Spleen (tissue), 11 donors: ENCODE measurements around the gene CTNNA2. TPM values are rescaled to one million over a fixed set of nuclear protein-coding genes. Genes with fewer than 3 reads are reported as not detected.

Source experiments
- DNase-seq: peaks from one replicate; pipeline ENCODE4 v3.0.0-alpha.2; 2020
- H3K27ac ChIP-seq, 8 donors: fragments of 200-600 bp; sonication (generic) in 7 of 8; 1 replicate in 4 of 8; 2 replicates in 4 of 8; pipeline versions ENCODE4 v1.5.0 to v1.8.0; 2016 to 2021; ENCODE audit warnings: inconsistent platforms in 4 of 8, mild to moderate bottlenecking in 4 of 8, moderate library complexity in 1 of 8
- H3K27me3 ChIP-seq, 7 donors: fragments of 200-600 bp; sonication (generic) in 6 of 7; replicated peaks in 1 of 7; 1 replicate in 4 of 7; 2 replicates in 3 of 7; pipeline versions ENCODE4 v1.5.0 to v1.8.0; 2016 to 2021; ENCODE audit warnings: inconsistent platforms in 3 of 7, mild to moderate bottlenecking in 1 of 7
- H3K36me3 ChIP-seq, 6 donors: fragments of 200-600 bp; sonication (generic) in 5 of 6; 1 replicate in 4 of 6; 2 replicates in 2 of 6; pipeline versions ENCODE4 v1.5.0 to v1.8.0; 2016 to 2021; ENCODE audit warnings: inconsistent platforms in 2 of 6
- H3K4me1 ChIP-seq, 6 donors: fragments of 200-600 bp; sonication (generic) in 5 of 6; 1 replicate in 3 of 6; 2 replicates in 3 of 6; pipeline versions ENCODE4 v1.5.0 to v1.8.0; 2016 to 2021; ENCODE audit warnings: inconsistent platforms in 3 of 6
- H3K4me3 ChIP-seq, 8 donors: fragments of 200-600 bp; sonication (generic) in 7 of 8; 1 replicate in 4 of 8; 2 replicates in 4 of 8; pipeline versions ENCODE4 v1.5.0 to v1.8.0; 2016 to 2021; ENCODE audit warnings: inconsistent platforms in 4 of 8, mild to moderate bottlenecking in 4 of 8, moderate library complexity in 2 of 8
- H3K9me3 ChIP-seq, 8 donors: fragments of 200-600 bp; sonication (generic) in 7 of 8; 1 replicate in 4 of 8; 2 replicates in 4 of 8; pipeline versions ENCODE4 v1.5.0 to v1.8.0; 2016 to 2021; ENCODE audit warnings: inconsistent platforms in 4 of 8
- CTCF ChIP-seq, 11 experiments: fragments of 200-600 bp in 7 of 11; fragments of 450-650 bp in 4 of 11; sonication (generic) in 4 of 11; IDR thresholded peaks in 8 of 11; conservative IDR thresholded peaks in 3 of 11; 1 replicate in 7 of 11; 2 replicates in 4 of 11; pipeline versions ENCODE4 v1.4.0 to v1.8.0; 2016 to 2021; ENCODE audit warnings: antibody characterized with exemption in 11 of 11, inconsistent platforms in 4 of 11, mild to moderate bottlenecking in 1 of 11
- POLR2A ChIP-seq, 3 donors: fragments of 450-650 bp; IDR thresholded peaks; one replicate each; pipeline ENCODE4 v1.5.1; 2017; ENCODE audit warnings: antibody characterized with exemption in 3 of 3, mild to moderate bottlenecking in 1 of 3
- POLR2AphosphoS5 ChIP-seq, 3 donors: sonication (generic); formaldehyde crosslinking; IDR thresholded peaks; one replicate each; pipeline ENCODE4 v1.5.1; 2017; ENCODE audit warnings: antibody characterized with exemption in 3 of 3
- WGBS, 5 donors: extraction: QIAGEN DNeasy Blood & Tissue Kit in 3 of 5; methylation state at CpG; one replicate each; pipeline versions ENCODE4 v1.1.5 to v1.1.7; 2013 to 2018; 5-methylcytosine and 5-hydroxymethylcytosine counted together
- intact Hi-C: fragments of 100-400 bp; cut with DNase I; formaldehyde crosslinking; loops from one replicate; pipeline ENCODE4 v1.15.0; 2023; ENCODE audit warnings: low total_unique reads
- polyA plus RNA-seq, 3 donors: library from polyadenylated mRNA; stranded (reverse); fragments of 200-250 nt; gene quantifications; one replicate each; pipeline ENCODE4 v1.2.1, GENCODE V29; 2013
- total RNA-seq, 7 donors: library from RNA; depleted of rRNA in 3 of 7; stranded (reverse); fragments of >200 nt in 3 of 7; fragmentation: NEBNext Ultra II Directional in 4 of 7; extraction: Animal tissue kit (Norgen Biotek cat#: 25700) in 4 of 7; gene quantifications; one replicate each; pipeline versions ENCODE4 v1.1.0 to v1.2.1, GENCODE V29; 2016 to 2021
- donor health status: healthy with polysubstance abuse.
- donor health status: DM: no; HTN: no; CAD: no; lungs with moderate emphysema.
- donor health status: DM: no; HTN: no; CAD: no.
- donor health status: Bipolar disorder and iron deficiency.
- donor health status: healthy.
- donor health status: DM: no; HTN: no; CAD: no.
- donor health status: DM: yes; HTN: yes; CAD: no.

The CTNNA2 gene
- total and polyA plus RNA-seq, 10 donors = not detected

- TF ChIP-seq POLR2A (IDR thresholded peaks at IDR 0.05) (no peak), POLR2AphosphoS5 (IDR thresholded peaks at IDR 0.05) (no peak), CTCF (IDR thresholded peaks at IDR 0.05 in 8 of 11, conservative IDR thresholded peaks at IDR 0.05 in 3 of 11) (no peak)
- intact Hi-C loops = no loop called here
- no peak overlapping the region for H3K4me3 ChIP-seq
- peaks cover 0 to 3% (median 0%) of the 10 kb centered on the region in 8 donors for H3K9me3 ChIP-seq
- no peak overlapping the region for H3K27ac ChIP-seq
- 66 to 76% (median 73%) methylated on average over 3 of the region's 3 CpGs for WGBS, 5 donors
- H3K4me1 ChIP-seq = no peaks in the 10 kb centered on the region
- no peaks in the 10 kb centered on the region for H3K36me3 ChIP-seq
- H3K27me3 ChIP-seq = no peaks in the 10 kb centered on the region
- no peak for DNase-seq
These were observed 948.8 kb downstream of the CTNNA2 start for GRCh38 chr2:80461505-80462197.

GRCh38 chr2:80462654-80463053 lies 949.8 kb downstream of the CTNNA2 start:
- TF ChIP-seq POLR2A (IDR thresholded peaks at IDR 0.05) = no peak
- TF ChIP-seq POLR2AphosphoS5 (IDR thresholded peaks at IDR 0.05) = no peak
- TF ChIP-seq CTCF (IDR thresholded peaks at IDR 0.05 in 8 of 11, conservative IDR thresholded peaks at IDR 0.05 in 3 of 11) = no peak
- Histone ChIP-seq H3K9me3 (peaks cover 0 to 3% (median 0%) of the 10 kb centered on the region in 8 donors), H3K36me3 (no peaks in the 10 kb centered on the region), H3K4me1 (no peaks in the 10 kb centered on the region), H3K4me3 (no peak overlapping the region), H3K27me3 (no peaks in the 10 kb centered on the region), H3K27ac (no peak overlapping the region)
- intact Hi-C loops = no loop called here
- no peak for DNase-seq
- WGBS, 5 donors = 58 to 74% (median 66%) methylated on average over 8 of the region's 8 CpGs

- Histone ChIP-seq H3K27ac (no peak overlapping the region), H3K4me1 (no peaks in the 10 kb centered on the region), H3K27me3 (no peaks in the 10 kb centered on the region), H3K4me3 (no peak overlapping the region), H3K9me3 (peaks cover 0 to 3% (median 0%) of the 10 kb centered on the region in 8 donors), H3K36me3 (no peaks in the 10 kb centered on the region)
- intact Hi-C loops = no loop called here
- 0 to 85% (median 79%) methylated on average over 1 of the region's 1 CpG for WGBS, 5 donors
- TF ChIP-seq POLR2A (IDR thresholded peaks at IDR 0.05) (no peak), POLR2AphosphoS5 (IDR thresholded peaks at IDR 0.05) (no peak), CTCF (IDR thresholded peaks at IDR 0.05 in 8 of 11, conservative IDR thresholded peaks at IDR 0.05 in 3 of 11) (no peak)
- no peak for DNase-seq
These were observed 951.4 kb downstream of the CTNNA2 start for GRCh38 chr2:80464275-80464674.

- TF ChIP-seq POLR2A (IDR thresholded peaks at IDR 0.05) = no peak
- no peak for TF ChIP-seq CTCF (IDR thresholded peaks at IDR 0.05 in 8 of 11, conservative IDR thresholded peaks at IDR 0.05 in 3 of 11)
- TF ChIP-seq POLR2AphosphoS5 (IDR thresholded peaks at IDR 0.05) = no peak
- intact Hi-C loops = no loop called here
- no peak for DNase-seq
- H3K27me3 ChIP-seq = no peaks in the 10 kb centered on the region
- H3K9me3 ChIP-seq = peaks cover 0 to 19% (median 3%) of the 10 kb centered on the region in 8 donors
- no peaks in the 10 kb centered on the region for H3K4me1 ChIP-seq
- H3K4me3 ChIP-seq = no peak overlapping the region
- no peaks in the 10 kb centered on the region for H3K36me3 ChIP-seq
- 69 to 84% (median 79%) methylated on average over 3 of the region's 3 CpGs for WGBS, 5 donors
- no peak overlapping the region for H3K27ac ChIP-seq
These were observed 954.5 kb downstream of the CTNNA2 start for GRCh38 chr2:80467262-80467811.
